Stimulated activated CD4-positive, alpha-beta T cell treated with anti-CD3 and anti-CD28 coated beads, TNF-alpha, amount 100 ng/mL, for 24 hours (primary cell): ENCODE data around the gene MCUB.
A peak's percentile ranks its signal among the peaks of the same experiment; 100 is the strongest.
"Not testable (repeated sequence)": the region's sequence is repeated elsewhere in the genome, so short reads cannot be mapped to it uniquely, and the experiment has no call there.

Experiments
- DNase-seq, 3 experiments: peaks; one replicate each; pipeline ENCODE4 v3.0.0-alpha.2; 2020; ENCODE audit warnings: low read depth in 3 of 3

The MCUB gene

GRCh38 chr4:109578846-109579245 is 18.8 kb downstream of the MCUB start:
- no peak for DNase-seq

- DNase-seq = not testable (repeated sequence)
These were observed 20.0 kb downstream of the MCUB start for GRCh38 chr4:109579997-109580396.

DNA sequence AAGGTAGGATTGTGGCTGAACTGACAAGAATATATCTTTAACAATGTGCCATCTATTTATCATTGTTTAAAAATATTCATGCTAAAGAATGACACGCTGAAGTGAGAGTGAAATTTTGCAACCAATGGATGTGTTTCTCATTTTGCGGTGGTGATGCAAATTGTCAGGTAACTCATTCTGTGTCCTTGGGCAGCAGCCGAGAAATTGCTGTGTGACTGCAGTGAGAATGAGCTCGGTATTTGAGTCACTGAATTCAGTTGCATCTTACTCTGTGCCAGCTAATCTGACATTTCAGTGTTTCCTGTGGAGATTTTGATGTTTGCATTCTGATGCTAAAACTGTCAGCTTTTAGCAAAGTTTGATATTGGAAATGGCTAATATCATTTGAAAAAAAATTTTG is 28.1 kb downstream of the MCUB start:
- peak; percentile 22 to 55 (median 45) for DNase-seq

GRCh38 chr4:109589119-109589518 is 29.1 kb downstream of the MCUB start:
- no peak for DNase-seq

GRCh38 chr4:109589605-109590004 is 29.6 kb downstream of the MCUB start:
- DNase-seq = no peak

- DNase-seq = no peak
These were observed 30.9 kb downstream of the MCUB start for GRCh38 chr4:109590905-109591304.

- no peak for DNase-seq
These were observed 32.3 kb downstream of the MCUB start for GRCh38 chr4:109592367-109592766.

DNA sequence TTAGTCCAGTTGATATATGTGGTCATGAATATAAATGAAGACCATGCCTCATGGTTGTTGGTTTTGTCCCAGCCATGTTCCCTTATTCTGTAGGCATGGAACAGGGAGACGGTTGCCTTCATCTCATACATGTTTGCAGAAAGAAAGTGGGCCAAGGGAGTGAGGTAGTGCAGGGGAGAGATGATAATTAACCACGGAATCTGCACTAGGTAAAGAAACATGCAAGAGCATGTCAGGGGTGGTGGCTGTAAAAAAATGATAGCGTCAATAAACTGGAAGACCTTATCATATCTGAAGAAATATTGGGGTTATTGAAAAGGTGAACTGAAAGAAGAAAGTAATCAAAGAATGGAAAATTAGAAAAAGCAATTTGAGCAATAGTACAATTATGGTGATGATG is 35.1 kb downstream of the MCUB start:
- DNase-seq = not testable (repeated sequence)

DNA sequence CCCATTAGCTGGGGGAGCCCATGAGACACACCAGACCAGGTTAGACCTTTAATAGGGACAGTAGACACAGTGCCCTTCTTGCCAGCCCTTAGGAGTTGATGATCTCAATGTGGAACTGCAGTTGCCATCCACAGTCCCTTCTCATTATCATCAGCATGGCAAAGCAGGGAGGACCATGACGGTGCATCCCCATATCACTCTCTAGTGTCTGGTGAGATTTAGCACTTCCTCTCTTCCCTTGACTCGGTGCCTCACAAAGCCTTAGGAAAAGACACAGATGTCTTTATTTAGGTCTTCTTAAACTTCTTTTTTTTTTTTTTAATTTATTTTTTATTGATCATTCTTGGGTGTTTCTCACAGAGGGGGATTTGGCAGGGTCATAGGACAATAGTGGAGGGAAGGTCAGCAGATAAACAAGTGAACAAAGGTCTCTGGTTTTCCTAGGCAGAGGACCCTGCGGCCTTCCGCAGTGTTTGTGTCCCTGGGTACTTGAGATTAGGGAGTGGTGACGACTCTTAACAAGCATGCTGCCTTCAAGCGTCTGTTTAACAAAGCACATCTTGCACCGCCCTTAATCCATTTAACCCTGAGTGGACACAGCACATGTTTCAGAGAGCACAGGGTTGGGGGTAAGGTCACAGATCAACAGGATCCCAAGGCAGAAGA is 36.5 kb downstream of the MCUB start:
- DNase-seq = not testable (repeated sequence)

DNA sequence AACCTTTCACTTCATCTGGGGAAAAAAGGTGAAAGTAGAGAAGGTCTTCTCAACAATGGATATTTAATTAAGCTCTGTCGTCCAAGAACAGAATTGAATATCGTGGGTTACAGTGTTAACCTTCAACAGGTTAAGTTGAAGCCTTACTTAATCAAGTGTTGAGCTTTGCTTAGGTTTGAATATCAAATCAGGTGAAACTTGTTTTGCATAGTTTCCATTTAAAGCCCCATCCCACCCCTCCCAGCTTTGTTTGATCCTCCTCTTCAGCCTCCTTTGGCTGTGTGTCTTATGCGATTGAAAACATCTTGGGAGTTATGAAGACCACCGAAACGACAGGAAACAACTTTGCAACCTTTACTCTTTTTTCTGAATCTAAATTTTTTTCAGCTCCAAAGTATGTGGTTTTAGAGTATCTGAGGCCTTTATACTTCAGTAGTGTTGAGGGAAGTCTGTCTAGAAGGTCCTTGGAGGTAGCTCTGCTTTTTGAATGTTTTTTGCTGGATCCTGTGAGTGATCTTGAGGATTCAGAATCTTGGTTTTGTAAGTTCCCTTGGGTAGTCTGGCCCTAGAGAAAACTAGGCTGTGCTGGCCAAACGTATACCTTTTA is 39.1 kb downstream of the MCUB start:
- no peak for DNase-seq

- DNase-seq = no peak
These were observed 40.4 kb downstream of the MCUB start for GRCh38 chr4:109600431-109600830.

DNA sequence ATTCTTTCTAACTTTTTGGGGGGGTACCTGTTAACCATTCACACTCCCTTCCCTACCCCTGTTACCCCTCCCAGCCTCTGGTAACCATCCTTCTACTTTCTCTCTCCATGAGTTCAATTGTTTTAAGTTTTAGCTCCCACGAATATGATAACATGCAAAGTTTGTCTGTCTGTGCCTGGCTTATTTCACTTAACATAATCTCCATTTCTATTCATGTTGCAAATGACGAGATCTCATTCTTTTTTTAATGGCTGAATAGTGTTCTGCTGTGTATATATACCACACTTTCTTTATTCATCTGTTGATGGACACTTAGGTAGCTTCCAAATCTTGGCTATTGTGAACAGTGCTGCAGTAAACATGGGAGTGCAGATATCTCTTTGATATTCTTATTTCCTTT is 41.3 kb downstream of the MCUB start:
- DNase-seq = no peak

GRCh38 chr4:109607976-109608375 is 47.9 kb downstream of the MCUB start:
- no peak for DNase-seq

DNA sequence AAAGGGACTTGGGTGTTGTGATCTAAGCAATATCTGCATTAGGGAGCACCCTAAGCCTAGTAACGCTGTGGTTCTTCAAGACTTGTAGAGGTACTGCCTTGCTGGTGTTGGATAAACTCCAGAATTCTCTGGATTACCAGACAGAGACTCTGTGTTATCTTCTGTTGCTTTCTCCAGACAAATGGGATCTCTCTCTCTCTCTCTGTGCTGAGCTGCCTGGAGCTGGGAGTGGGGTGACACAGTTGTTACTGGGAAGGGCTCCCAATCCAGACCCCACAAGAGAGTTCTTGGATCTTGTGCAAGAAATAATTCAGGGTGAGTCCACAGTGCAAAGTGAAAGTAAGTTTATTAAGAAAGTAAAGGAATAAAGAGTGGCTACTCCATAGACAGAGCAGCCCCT is 48.8 kb downstream of the MCUB start:
- DNase-seq = no peak

DNA sequence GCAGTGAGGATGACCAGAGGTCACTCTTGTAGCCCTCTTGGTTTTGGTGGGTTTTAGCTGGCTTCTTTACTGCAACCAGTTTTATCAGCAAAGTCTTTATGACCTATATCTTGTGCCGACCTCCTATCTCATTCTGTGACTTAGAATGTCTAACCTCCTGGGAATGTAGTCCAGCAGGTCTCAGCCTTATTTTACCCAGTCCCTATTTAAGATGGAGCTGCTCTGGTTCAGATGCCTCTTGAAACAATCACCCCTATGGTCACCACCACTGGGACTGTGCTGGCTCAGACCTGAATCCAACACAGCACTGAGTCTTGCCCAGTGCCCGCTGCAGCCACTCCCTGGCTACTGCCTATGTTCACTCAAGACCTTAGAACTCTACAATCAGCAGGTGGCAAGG is 49.4 kb downstream of the MCUB start:
- no peak for DNase-seq

DNA sequence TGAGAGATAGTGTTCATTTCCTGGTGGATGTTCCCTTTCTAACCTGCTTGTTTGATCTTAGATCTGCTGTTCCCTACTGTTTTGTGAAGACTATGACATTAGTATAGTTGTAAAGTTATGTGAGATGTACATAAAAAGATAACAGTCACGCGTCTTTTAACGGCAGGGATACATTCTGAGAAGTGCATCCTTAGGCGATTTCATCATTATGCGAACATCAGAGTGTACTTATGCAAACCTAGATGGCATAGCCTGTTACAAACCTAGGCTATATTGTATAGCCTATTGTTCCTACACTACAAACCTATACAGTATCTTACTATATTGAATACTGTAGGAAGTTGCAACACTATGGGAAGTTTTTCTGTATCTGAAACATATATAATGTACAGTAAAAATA is 50.4 kb downstream of the MCUB start:
- no peak for DNase-seq

DNA sequence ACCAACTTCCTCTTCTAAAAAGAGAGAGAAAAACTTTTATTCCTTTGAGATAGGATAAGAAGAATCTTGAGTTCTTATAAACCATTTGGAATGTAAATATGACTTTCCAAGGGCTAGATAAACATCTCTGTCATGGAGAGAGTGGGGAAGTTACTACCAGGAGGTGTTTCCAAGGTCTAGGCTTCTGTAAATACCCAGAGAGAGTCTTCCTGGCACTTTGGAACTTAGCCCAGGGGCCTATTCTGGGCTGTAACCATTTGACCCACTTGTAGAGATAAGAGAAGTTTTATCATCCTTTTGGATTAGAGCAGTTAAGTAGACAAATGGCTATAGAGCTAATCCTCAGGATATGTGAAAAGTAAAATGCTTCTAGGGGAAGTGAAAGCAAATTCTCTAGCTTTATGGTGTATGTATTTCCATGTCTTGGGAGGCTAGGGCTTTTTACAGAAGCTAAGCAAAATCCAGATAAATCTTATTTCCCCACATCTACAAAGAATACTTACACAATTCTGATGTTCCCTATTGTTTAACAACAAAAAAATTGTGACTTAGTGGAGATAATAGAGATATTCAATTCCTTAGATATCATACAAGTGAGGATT is 51.1 kb downstream of the MCUB start:
- DNase-seq = no peak

GRCh38 chr4:109614015-109614414 is 54.0 kb downstream of the MCUB start:
- DNase-seq = no peak

DNA sequence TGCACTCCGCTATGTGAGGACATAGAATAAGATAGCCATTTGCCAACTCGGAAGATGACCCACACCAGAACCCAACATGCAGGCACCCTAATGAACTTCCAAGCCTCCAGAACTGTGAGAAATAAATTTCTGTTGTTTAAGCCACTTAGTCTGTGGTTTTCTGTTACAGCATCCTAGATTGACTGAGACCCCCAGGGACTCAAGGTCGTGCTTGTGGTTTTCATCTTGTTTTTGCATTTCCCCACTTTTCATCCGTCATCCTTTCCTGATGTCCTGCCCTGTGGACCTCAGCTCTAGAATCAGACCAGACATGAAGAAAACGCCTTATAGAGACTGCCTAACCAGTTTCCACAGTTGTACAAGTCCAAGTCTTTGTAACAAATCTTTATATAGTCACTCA is 54.4 kb downstream of the MCUB start:
- DNase-seq = no peak

GRCh38 chr4:109615742-109616141 is 55.7 kb downstream of the MCUB start:
- DNase-seq = no peak

DNA sequence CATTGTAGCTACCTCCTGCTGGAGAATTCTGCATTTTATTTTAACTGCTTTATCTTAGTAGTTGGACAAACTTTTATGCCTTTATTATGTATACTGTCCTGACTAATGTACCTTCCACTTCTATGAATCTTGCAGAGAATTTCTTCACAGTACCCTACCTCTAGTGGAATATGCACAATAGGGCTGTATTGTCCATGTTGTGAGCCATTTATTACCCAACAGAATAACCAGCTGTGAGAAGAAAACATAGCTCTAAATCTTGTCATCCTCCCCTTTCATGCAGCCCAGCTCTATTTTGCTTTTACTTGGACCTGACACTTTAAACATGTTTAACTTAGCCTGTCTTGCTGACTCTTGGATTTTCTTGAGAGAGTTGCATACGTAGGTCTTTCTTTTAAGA is 56.2 kb downstream of the MCUB start:
- no peak for DNase-seq

GRCh38 chr4:109622626-109623025 is 62.6 kb downstream of the MCUB start:
- DNase-seq = no peak

GRCh38 chr4:109624536-109624935 is 64.5 kb downstream of the MCUB start:
- no peak for DNase-seq
